Mucosa of rectum (tissue), 2 donors: ENCODE data around the gene NMT2.
"Not testable (repeated sequence)": the region's sequence is repeated elsewhere in the genome, so short reads cannot be mapped to it uniquely, and the experiment has no call there.

Experiments used
- H3K27ac ChIP-seq, 2 donors: one replicate each; pipeline ENCODE4 v1.7.0; 2013; ENCODE audit warnings: inconsistent platforms in 2 of 2, low read depth in 2 of 2, low read length in 2 of 2
- H3K27me3 ChIP-seq, 2 donors: one replicate each; pipeline ENCODE4 v1.7.0; 2013; ENCODE audit warnings: low read length in 2 of 2; ENCODE audit not compliant: control insufficient read depth in 2 of 2, insufficient read depth in 2 of 2
- H3K36me3 ChIP-seq, 2 donors: one replicate each; pipeline ENCODE4 v1.7.0; 2013; ENCODE audit warnings: low read length in 2 of 2; ENCODE audit not compliant: control insufficient read depth in 2 of 2, insufficient read depth in 2 of 2
- H3K4me1 ChIP-seq, 2 donors: one replicate each; pipeline ENCODE4 v1.7.0; 2013; ENCODE audit warnings: low read length in 2 of 2, mild to moderate bottlenecking in 1 of 2; ENCODE audit not compliant: control insufficient read depth in 2 of 2, insufficient read depth in 2 of 2
- H3K4me3 ChIP-seq, 2 donors: one replicate each; pipeline ENCODE4 v1.7.0; 2013; ENCODE audit warnings: low read length in 2 of 2
- H3K9ac ChIP-seq, 2 donors: one replicate each; pipeline ENCODE4 v1.7.0; 2013; ENCODE audit warnings: low read length in 2 of 2, low read depth in 1 of 2, mild to moderate bottlenecking in 1 of 2
- H3K9me3 ChIP-seq, 2 donors: one replicate each; pipeline ENCODE4 v1.7.0; 2013; ENCODE audit warnings: low read length in 2 of 2; ENCODE audit not compliant: control insufficient read depth in 2 of 2
- donor health status: healthy.
- donor health status: Normal muscosa, but diverticular disease.

Gene NMT2

DNA sequence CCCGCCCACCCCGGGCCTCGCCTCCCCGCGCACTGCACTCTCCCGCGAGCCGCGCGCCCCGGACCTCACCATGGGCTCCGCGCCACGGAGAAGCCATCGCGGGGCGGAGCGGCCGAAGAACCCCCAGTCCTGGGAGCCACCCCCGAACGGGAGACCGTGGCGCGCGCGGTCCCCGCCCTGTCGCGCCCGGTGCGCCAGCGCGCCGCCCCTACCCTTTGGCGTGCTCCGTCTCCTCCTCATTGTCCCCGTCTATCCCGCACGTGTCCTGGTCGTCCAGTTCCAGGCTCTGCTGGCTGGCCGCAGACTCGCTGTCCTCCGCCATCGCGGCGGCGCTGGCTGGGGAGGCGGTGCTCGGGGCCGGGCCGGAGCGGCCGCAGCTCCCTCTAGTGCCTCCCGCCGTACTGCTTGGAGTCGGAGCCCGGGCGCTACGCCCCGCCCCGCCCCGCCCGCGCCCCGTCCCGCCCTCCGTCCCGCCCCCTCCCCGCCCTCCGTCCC is at the start of gene NMT2:
TSS of gene NMT2 (minus strand) at position 403 of the 495 bp plus-strand sequence. CDS start at position 322, 81 bp downstream.
- H3K9me3 ChIP-seq = no peaks in the 10 kb centered on the region
- no peaks in the 10 kb centered on the region for H3K27me3 ChIP-seq
- peak within 1 kb of the TSS; percentile 87 to 92 for H3K27ac ChIP-seq
- H3K4me3 ChIP-seq = peak within 1 kb of the TSS; percentile 89 to 95
- H3K36me3 ChIP-seq = no peaks in the 10 kb centered on the region
- H3K4me1 ChIP-seq = peaks cover 12 to 21% of the 10 kb centered on the region in 2 donors
- H3K9ac ChIP-seq = peak within 1 kb of the TSS; percentile 77 to 95

DNA sequence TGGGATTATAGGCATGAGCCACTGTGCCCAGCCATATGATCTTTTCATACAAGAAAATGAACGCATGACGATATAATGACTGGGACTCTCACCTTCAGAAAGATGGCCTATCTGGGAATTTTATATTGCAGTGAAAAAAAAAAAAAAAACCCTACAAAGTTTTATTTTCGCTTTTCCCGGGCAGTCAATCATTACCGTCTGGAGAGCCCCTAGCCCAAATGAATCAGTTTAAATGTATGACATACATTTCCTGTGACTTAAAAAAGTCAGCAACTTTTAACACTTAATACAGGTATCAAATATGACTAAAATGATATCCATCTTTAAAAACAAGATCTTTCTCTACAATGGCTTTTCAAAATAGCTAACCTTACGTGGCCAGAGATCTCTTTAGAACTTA is 48.2 kb upstream of the NMT2 start:
- Histone ChIP-seq H3K27ac (no peak overlapping the region), H3K27me3 (no peaks in the 10 kb centered on the region), H3K9me3 (no peaks in the 10 kb centered on the region), H3K4me1 (no peaks in the 10 kb centered on the region), H3K36me3 (peaks cover 22 to 31% of the 10 kb centered on the region in 2 donors), H3K9ac (no peak overlapping the region), H3K4me3 (no peak overlapping the region)

DNA sequence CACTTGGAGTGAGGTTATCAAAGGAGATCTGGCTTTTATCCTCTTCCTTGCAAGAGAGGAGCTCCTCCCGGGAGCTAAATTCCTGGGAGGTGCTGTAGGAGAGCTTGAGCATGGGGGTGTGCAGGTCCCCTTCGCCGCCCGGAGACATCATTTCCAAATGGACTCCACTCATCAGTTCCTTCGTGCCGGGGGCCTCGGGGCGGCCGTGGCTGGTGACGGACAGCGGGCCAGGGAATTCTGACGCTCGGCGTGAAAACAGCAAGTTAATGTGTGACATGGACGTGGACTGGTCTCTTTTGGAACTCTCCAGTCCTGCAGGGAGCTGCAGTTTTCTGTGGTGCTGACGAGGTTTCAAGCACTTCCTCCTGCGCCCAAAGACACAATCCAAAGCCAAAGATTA is 45.7 kb upstream of the NMT2 start:
- Histone ChIP-seq H3K9ac (no peak overlapping the region), H3K9me3 (no peaks in the 10 kb centered on the region), H3K27me3 (no peaks in the 10 kb centered on the region), H3K4me1 (peaks cover 0 to 3% of the 10 kb centered on the region in 2 donors), H3K36me3 (peaks cover 18 to 28% of the 10 kb centered on the region in 2 donors), H3K27ac (no peak overlapping the region), H3K4me3 (no peak overlapping the region)

DNA sequence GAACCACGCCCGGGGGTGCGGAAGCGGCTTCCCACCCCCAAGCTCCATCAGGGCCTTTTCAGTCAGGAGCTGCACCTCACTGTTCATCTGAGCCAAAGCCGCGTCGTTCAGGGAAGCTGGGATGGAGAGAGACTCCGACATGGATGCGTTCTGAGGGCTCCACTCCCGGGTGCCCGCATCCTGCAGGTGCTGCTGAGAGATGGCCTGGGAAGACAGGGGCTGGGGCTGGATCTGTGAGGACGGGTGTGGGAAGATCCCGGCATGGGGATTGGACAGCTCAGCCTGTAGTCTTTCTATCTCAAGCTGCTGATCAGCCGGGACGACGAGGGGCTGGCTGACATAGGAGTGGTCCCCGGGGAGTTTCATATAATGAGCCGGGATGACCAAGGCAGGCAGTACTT is 45.0 kb upstream of the NMT2 start:
- Histone ChIP-seq H3K9ac (no peak overlapping the region), H3K9me3 (no peaks in the 10 kb centered on the region), H3K27me3 (no peaks in the 10 kb centered on the region), H3K4me3 (no peak overlapping the region), H3K36me3 (peaks cover 20 to 28% of the 10 kb centered on the region in 2 donors), H3K27ac (no peak overlapping the region), H3K4me1 (peaks cover 0 to 4% of the 10 kb centered on the region in 2 donors)

DNA sequence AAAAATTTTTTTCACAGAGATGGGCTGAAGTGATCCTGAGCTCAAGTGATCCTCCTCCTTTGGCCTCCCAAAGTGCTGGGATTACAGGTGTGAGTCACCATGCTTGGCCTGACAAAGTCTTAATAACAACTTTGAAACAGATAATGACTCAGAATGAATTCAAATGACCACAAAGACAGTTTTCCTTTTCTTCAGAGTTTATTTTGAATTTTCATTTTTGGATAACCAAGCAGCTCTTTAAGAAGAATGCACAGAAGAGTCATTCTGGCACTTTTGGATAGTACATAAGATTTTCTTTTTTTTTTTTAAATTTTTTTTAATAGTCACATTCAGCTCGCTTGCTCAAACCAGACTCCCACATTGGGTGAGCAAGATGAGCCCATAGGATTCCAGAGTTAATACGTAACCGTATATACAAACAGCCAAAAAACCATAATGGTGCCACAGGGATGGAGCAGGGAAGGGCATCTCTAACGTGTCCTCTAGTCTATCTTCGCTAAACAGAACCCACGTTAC is 43.0 kb upstream of the NMT2 start:
- no peak overlapping the region for H3K9ac ChIP-seq
- no peaks in the 10 kb centered on the region for H3K9me3 ChIP-seq
- H3K27me3 ChIP-seq = no peaks in the 10 kb centered on the region
- peaks cover 0 to 6% of the 10 kb centered on the region in 2 donors for H3K4me1 ChIP-seq
- H3K4me3 ChIP-seq = no peak overlapping the region
- H3K36me3 ChIP-seq = peaks cover 22 to 31% of the 10 kb centered on the region in 2 donors
- no peak overlapping the region for H3K27ac ChIP-seq

DNA sequence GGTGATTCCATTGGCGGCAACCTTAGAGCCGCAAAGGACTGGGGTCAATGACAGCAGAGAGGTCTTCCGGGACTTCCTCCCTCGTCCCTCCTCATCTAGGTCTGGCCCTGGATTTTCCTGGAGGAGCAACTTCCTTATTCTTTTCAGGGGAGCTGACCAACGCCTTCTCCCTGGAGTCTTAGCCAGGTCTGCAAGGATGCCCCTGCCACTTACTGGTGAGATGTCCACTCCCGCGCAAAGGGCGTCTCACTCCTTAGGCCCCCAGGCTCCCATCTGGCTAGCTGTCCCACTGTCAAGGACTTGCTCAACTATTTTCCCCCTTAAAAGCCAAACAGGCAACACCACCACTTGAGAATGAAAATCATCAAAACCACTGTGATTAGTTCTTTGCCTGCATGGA is 42.0 kb upstream of the NMT2 start:
- H3K36me3 ChIP-seq = peaks cover 22 to 31% of the 10 kb centered on the region in 2 donors
- no peaks in the 10 kb centered on the region for H3K27me3 ChIP-seq
- H3K27ac ChIP-seq = no peak overlapping the region
- H3K9ac ChIP-seq = no peak overlapping the region
- H3K9me3 ChIP-seq = no peaks in the 10 kb centered on the region
- no peak overlapping the region for H3K4me3 ChIP-seq
- H3K4me1 ChIP-seq = peaks cover 0 to 6% of the 10 kb centered on the region in 2 donors

DNA sequence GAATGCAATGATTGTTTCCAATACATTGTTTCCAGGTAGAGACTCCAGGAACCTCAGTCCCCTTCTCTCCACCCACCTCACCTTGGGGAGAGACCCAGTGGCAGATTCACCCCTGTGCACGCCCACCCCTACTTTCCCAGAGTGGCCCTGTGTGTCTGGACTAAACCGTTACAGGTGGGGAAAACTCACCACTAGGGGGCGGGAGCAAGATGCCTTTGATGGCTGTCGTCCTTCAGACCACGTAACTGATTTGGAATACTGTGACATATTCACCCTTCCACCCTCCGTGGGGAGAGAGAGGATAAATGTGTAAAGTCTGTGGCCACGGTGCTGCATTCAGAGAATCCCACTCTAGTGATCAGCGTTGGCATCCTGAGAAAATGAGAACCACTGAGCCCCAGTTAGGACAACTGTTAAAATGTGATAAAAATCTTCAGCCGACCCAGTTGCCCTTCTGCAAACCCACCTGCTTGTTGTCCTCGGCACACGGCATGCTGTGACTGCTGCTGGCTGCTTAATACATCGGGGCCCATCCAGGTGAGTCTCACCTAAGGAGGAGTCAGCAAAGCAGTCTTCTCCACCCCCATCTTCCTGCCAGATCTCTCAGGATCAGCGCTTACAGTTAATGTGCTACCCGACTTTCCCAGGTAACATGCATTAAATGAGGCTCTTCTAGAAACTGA is 41.5 kb upstream of the NMT2 start:
- no peaks in the 10 kb centered on the region for H3K9me3 ChIP-seq
- no peak overlapping the region for H3K27ac ChIP-seq
- H3K27me3 ChIP-seq = no peaks in the 10 kb centered on the region
- H3K36me3 ChIP-seq = peaks cover 22 to 31% of the 10 kb centered on the region in 2 donors
- no peak overlapping the region for H3K9ac ChIP-seq
- H3K4me3 ChIP-seq = no peak overlapping the region
- H3K4me1 ChIP-seq = peaks cover 0 to 6% of the 10 kb centered on the region in 2 donors

DNA sequence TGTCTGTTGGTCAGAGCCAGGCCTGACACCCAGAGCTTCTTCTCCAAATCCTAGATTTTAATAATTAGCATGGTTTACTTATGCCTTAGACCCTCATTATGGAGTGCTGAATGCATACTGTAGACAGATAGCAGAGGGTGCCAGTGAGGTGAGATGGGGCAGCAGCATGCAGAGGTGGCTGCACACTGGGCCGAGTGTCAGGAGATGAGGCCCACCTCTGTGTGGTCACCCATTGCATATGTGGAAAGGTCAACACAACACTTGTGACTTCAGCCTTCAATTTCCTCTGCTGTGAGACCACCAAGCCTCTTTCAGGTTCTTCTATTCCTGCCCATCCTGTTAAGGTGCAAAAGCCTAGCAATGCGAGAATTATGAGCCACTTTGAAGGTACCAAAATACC is 39.7 kb upstream of the NMT2 start:
- no peak overlapping the region for H3K4me3 ChIP-seq
- H3K4me1 ChIP-seq = peaks cover 0 to 6% of the 10 kb centered on the region in 2 donors
- peak overlapping the region in 1 of 2 donors; percentile 57 for H3K27ac ChIP-seq
- no peaks in the 10 kb centered on the region for H3K27me3 ChIP-seq
- peaks cover 15 to 21% of the 10 kb centered on the region in 2 donors for H3K36me3 ChIP-seq
- H3K9me3 ChIP-seq = no peaks in the 10 kb centered on the region
- no peak overlapping the region for H3K9ac ChIP-seq

DNA sequence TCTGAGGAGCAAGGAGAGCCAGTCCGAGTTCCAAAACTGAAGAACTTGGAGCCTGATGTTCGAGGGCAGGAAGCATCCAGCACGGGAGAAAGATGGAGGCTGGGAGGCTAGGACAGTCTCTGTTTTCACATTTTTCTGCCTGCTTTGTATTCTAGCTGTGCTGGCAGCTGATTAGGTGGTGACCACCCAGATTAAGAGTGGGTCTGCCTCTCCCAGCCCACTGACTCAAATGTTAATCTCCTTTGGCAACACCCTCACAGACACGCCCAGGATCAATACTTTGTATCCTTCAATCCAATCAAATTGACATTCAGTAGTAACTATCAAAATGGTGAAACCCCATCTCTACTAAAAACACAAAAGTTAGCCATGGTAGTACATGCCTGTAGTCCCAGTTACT is 38.9 kb upstream of the NMT2 start:
- not testable (repeated sequence) for H3K27ac ChIP-seq

DNA sequence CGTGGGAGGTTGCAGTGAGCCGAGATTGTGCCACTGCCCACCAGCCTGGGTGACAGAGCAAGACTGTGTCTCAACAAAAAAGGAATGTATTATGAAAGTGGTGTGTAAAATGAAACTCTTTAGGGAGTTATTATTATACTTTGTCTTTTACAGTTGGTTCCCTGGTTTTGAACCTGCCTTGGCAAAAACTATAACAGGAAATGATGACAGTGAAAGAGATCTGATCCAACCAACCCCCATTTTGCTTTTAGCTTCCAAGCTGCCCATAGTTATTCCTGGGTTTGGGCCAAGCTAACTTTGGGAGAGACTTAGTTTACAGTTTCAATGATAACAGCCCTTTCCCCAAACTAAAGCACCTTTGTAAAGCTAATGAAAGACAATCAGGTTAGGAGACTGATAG is 34.1 kb upstream of the NMT2 start:
- Histone ChIP-seq H3K9ac (no peak overlapping the region), H3K27me3 (peaks cover 0 to 3% of the 10 kb centered on the region in 2 donors), H3K36me3 (peaks cover 4 to 9% of the 10 kb centered on the region in 2 donors), H3K9me3 (no peaks in the 10 kb centered on the region), H3K27ac (no peak overlapping the region), H3K4me1 (no peaks in the 10 kb centered on the region), H3K4me3 (no peak overlapping the region)

More for the DNA sequence above, 38.9 kb upstream of the NMT2 start:
- H3K9ac ChIP-seq, H3K27me3 ChIP-seq, H3K9me3 ChIP-seq, H3K4me3 ChIP-seq, H3K4me1 ChIP-seq: not testable (repeated sequence)
- H3K36me3 ChIP-seq = peaks cover 8 to 13% of the 10 kb centered on the region in 2 donors
